HUES6 (cell line): ENCODE data around the gene DAB1.

Experiments
- H3K27ac ChIP-seq: 2 replicates; pipeline ENCODE4 v1.7.0; 2013; ENCODE audit warnings: low read depth, mild to moderate bottlenecking, low read length, inconsistent platforms
- H3K27me3 ChIP-seq: 2 replicates; pipeline ENCODE4 v1.6.1; 2013; ENCODE audit warnings: low read length; ENCODE audit not compliant: control insufficient read depth, insufficient read depth
- H3K36me3 ChIP-seq: 2 replicates; pipeline ENCODE4 v1.6.1; 2013; ENCODE audit warnings: low read length; ENCODE audit not compliant: control insufficient read depth, insufficient read depth
- H3K4me1 ChIP-seq: 2 replicates; pipeline ENCODE4 v1.6.1; 2013; ENCODE audit warnings: low read length; ENCODE audit not compliant: control insufficient read depth, insufficient read depth
- H3K4me3 ChIP-seq: 2 replicates; pipeline ENCODE4 v1.5.1; 2013; ENCODE audit warnings: low read depth, low read length
- H3K9ac ChIP-seq: one replicate; pipeline ENCODE4 v1.6.1; 2013; ENCODE audit warnings: mild to moderate bottlenecking, low read length
- H3K9me3 ChIP-seq: 2 replicates; pipeline ENCODE4 v1.6.1; 2013; ENCODE audit warnings: low read depth, low read length; ENCODE audit not compliant: control insufficient read depth, insufficient read depth

The DAB1 gene

DNA sequence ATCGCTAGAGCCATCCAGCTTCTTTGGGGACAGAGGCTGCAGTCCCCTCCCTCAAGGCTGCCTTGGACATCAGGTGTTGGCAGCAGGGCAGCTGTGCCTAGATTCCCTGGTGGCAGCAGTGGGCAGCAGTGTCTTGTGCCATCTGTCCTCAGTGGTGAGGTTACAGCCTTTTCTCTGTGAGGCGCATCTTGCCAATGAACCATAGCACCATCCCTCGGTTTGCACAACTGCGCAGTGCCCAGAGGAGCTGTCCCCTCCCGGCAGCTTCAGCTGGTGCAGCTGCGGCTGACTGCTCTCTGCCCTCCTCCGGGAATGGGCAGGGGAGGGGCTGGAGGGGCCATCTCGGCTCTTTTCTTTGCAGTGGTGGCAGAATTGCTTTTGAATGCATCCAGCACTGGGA is 399.0 kb downstream of the DAB1 start:
- H3K36me3 ChIP-seq, result no peaks in the 10 kb centered on the region
- no peaks in the 10 kb centered on the region; the same call in 1 of the 2 replicates for H3K4me1 ChIP-seq
- no peaks in the 10 kb centered on the region for H3K27me3 ChIP-seq
- H3K27ac ChIP-seq, result no peak overlapping the region
- peaks cover 17% of the 10 kb centered on the region for H3K9me3 ChIP-seq
- H3K9ac ChIP-seq, result no peak overlapping the region
- H3K4me3 ChIP-seq, result no peak overlapping the region

DNA sequence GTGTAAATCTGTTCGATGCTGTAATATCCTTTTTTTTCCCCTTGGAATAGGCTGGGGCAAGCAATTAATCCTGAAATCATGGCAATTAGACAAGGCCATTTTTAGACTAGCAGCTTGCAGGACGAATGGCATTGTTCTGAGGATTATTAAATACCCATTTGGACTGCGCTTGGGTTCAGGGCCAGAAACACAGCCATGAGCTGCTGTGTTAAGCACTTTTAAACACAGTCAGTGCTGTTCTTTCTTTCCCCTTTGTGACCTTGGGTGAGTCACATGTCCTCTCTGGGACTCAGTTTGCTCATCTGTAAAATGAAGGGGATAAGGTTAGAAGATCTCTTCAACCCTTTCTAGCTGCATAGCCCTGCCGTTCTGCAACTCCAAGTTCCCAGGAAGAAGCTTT is 399.4 kb downstream of the DAB1 start:
- no peak overlapping the region for H3K9ac ChIP-seq
- H3K27ac ChIP-seq, result no peak overlapping the region
- no peaks in the 10 kb centered on the region; the same call in 1 of the 2 replicates for H3K4me1 ChIP-seq
- H3K27me3 ChIP-seq, result no peaks in the 10 kb centered on the region
- H3K9me3 ChIP-seq, result peaks cover 15% of the 10 kb centered on the region
- no peaks in the 10 kb centered on the region for H3K36me3 ChIP-seq
- no peak overlapping the region for H3K4me3 ChIP-seq

DNA sequence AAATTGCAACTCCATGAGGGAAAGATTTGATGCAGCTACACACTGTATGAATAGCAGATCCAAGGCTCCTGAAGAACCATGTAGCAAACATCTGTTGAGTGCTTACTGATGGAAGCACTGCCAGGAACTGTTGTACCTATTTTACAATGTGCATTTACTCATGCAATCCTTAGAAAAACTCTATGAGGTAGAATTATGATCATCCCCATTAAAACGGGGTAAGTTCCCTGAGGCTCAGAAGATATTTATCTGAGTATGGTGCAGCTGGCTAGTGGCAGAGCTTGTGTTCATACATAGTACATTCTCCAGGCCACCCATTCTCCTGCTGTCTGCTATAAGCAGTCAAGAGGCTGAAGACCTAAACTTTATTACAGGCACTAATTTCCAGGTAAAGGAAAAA is 403.6 kb downstream of the DAB1 start:
- Histone ChIP-seq H3K4me1 (peaks cover 5% of the 10 kb centered on the region), H3K4me3 (no peak overlapping the region), H3K9me3 (no peaks in the 10 kb centered on the region), H3K9ac (no peak overlapping the region), H3K27me3 (no peaks in the 10 kb centered on the region), H3K36me3 (no peaks in the 10 kb centered on the region), H3K27ac (no peak overlapping the region)

DNA sequence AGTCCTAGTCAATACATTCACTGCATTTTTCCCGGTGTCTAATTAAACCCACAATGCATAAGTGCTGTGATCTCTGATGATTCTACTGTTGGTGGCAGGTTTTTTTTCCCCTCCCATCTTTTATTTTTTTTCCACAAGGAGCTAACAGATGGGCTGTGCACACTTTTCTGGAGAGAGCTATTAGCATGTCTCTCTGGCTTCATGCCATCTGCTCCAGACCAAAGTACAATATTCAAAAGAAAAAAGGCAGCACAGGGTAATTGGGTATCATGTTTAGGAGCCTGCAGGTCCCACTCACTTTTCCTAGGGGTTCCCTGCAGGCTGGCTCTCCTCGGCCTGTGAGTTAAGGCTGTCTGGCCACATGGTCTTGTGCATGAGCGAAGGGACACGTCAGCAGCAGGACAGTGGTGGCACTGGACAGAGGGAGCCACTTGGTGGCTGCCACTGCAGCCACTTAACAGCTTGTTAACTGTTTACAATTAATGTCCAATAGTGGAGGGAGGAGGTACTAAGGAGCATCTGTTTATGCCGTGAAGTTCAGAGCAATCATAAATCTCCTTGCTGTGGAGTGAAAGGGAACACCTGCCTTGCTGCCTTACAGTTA is 404.5 kb downstream of the DAB1 start:
- Histone ChIP-seq H3K27ac (no peak overlapping the region), H3K27me3 (no peaks in the 10 kb centered on the region), H3K4me1 (peaks cover 5% of the 10 kb centered on the region; the same call in 1 of the 2 replicates), H3K9me3 (no peaks in the 10 kb centered on the region), H3K36me3 (no peaks in the 10 kb centered on the region), H3K9ac (no peak overlapping the region), H3K4me3 (no peak overlapping the region)

DNA sequence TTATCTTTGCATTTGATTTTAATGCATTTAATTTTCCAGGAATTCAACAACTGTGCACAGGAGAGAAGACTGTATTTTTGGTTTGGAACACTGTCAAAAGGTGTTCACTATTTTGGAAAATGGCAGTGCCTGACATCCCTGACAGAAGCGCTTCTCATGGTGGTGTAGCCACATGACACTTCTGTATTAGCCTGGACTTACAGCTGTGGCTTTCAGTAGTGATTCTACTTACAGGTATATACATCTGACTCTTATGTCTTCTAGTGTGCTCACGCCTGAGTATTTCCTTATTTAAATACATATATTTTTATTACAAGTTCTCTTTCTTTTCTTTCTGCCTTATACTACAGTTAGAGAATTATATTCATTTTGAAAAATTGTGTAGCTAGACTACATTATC is 405.7 kb downstream of the DAB1 start:
- no peaks in the 10 kb centered on the region for H3K36me3 ChIP-seq
- H3K4me1 ChIP-seq, result peaks cover 5% of the 10 kb centered on the region; the same call in 1 of the 2 replicates
- H3K9me3 ChIP-seq, result no peaks in the 10 kb centered on the region

DNA sequence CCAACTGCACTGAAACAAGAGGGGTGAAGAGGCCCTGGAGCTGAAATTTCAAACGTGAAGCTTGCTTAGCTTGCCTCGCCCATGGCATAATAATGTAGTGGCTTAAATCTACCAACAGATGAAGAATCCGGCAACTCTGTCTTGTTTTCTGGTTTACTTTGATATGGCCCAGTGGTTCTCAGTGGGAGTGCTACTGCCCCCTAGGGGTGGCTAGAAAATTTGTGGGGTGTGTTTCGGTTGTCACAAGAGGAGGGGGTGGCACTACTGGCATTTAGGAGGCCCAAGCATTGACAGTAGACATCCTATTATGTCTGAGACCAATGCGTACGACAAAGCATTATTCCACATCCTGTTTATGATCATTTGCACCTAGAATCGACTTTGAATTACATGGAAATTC is 406.1 kb downstream of the DAB1 start:
- Histone ChIP-seq H3K36me3 (no peaks in the 10 kb centered on the region), H3K9ac (no peak overlapping the region), H3K27ac (no peak overlapping the region), H3K4me1 (peaks cover 5% of the 10 kb centered on the region; the same call in 1 of the 2 replicates), H3K27me3 (no peaks in the 10 kb centered on the region), H3K9me3 (no peaks in the 10 kb centered on the region), H3K4me3 (no peak overlapping the region)

More for the DNA sequence above, 405.7 kb downstream of the DAB1 start:
- H3K4me3 ChIP-seq, result no peak overlapping the region
- no peak overlapping the region for H3K9ac ChIP-seq
- H3K27ac ChIP-seq, result no peak overlapping the region
- H3K27me3 ChIP-seq, result no peaks in the 10 kb centered on the region

DNA sequence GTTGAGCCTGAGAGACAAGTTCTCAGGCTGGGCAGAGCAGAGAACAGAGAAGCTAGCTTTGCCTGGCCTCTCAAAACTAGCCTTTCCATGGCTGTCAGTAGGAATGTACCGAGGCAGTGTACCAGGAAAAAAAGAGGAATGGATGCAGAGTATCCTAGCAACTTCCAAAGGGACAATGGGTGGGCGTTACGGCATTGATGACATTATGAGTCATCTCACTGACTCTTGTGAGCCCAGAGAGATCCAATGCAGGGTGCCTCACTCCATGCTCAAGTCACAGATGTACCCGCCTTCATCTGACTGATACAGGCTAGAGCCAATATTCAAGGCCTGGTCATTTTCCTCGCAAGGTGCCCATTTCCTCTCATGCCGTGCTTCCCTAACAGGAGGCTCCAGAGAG is 406.7 kb downstream of the DAB1 start:
- H3K4me1 ChIP-seq, result peaks cover 5% of the 10 kb centered on the region; the same call in 1 of the 2 replicates
- H3K9ac ChIP-seq, result no peak overlapping the region
- no peaks in the 10 kb centered on the region for H3K36me3 ChIP-seq
- no peak overlapping the region for H3K27ac ChIP-seq
- no peaks in the 10 kb centered on the region for H3K27me3 ChIP-seq
- H3K4me3 ChIP-seq, result no peak overlapping the region
- no peaks in the 10 kb centered on the region for H3K9me3 ChIP-seq

DNA sequence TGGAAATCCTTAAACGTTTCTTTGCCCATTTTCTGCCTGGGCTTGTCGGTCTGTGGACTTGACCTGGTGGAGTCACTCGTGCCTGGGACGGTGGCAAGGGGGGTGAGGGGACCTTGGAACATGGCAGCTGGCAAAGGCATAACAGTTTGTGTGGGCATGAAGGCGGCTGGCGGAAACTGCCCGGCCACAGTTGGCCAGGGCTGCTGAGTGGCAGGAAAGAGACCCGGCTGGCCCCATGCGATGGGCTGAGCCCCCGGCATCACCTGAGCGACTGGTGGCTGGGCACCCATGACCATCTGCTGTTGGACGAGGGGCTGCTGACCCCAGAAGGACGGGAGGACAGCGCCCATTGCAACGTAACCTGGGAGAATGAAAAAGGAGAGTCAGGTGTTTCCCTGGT is 408.8 kb downstream of the DAB1 start:
- Histone ChIP-seq H3K4me1 (peaks cover 5% of the 10 kb centered on the region; the same call in 1 of the 2 replicates), H3K4me3 (no peak overlapping the region), H3K9me3 (no peaks in the 10 kb centered on the region), H3K27me3 (no peaks in the 10 kb centered on the region), H3K36me3 (0 out of 2 replicates have a peak, but pooled peaks cover 2% of the 10 kb centered on the region), H3K9ac (no peak overlapping the region), H3K27ac (no peak overlapping the region)

DNA sequence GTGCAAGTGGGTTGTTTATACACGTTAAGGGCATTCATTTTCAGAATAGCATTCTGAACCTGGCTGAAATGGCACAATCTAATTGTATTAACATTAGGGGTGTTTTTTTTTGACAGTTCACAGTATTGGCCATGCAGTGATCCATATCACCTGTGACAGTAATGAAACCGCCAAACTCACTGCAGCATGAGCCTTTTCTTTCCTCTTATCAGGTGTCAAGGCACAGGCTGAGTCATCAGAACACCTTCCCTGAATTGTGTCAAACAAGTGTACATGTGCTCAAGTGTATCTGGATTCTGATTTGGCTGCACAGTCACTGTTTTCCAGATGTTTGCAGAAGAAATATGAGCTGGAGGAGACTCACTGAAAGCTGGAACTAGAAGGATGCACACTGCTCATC is 410.3 kb downstream of the DAB1 start:
- no peaks in the 10 kb centered on the region for H3K9me3 ChIP-seq
- H3K4me1 ChIP-seq, result peaks cover 5% of the 10 kb centered on the region; the same call in 1 of the 2 replicates
- 0 out of 2 replicates have a peak, but pooled peaks cover 3% of the 10 kb centered on the region for H3K36me3 ChIP-seq
- no peak overlapping the region for H3K27ac ChIP-seq
- no peaks in the 10 kb centered on the region for H3K27me3 ChIP-seq
- no peak overlapping the region for H3K9ac ChIP-seq
- H3K4me3 ChIP-seq, result no peak overlapping the region

DNA sequence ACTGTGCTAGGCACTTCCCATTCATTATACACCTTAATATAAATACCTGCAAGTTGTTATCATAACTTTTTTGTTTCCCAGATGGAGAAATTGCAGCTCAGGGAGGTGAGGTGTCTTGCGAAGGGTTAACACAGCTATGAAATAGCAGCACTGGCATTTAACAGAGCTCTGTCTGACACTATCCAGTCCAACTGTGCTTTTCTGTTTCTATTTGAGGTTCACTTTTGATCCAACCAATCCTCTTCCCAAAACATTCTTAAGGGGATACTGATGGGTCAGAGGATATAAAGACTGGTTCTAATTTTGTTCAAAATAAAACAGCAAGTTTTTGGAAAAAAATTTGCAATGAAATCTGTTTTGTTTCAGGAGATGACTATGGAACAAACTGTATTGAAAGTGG is 411.5 kb downstream of the DAB1 start:
- Histone ChIP-seq H3K36me3 (0 out of 2 replicates have a peak, but pooled peaks cover 3% of the 10 kb centered on the region), H3K9me3 (no peaks in the 10 kb centered on the region), H3K27me3 (no peaks in the 10 kb centered on the region), H3K9ac (no peak overlapping the region), H3K27ac (no peak overlapping the region), H3K4me1 (peaks cover 2% of the 10 kb centered on the region; the same call in 1 of the 2 replicates), H3K4me3 (no peak overlapping the region)

DNA sequence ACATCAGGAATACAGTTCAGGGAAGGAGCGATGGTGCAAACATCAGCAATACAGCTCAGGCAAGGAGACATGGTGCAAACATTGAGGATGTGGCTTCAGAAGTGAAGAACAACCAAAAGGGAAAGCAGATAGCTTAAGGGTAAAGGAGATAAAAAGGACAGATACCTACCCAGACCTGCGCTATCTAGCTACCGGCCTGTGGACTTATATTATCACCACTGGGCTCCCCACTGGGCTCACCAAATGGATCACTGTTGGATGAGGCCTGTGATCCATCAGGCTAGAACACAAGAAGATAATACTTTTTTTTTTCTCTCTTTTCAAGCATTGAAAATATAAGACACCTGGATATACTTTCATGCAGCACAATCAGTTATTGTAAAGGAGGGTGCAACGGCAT is 413.3 kb downstream of the DAB1 start:
- no peaks in the 10 kb centered on the region for H3K9me3 ChIP-seq
- H3K27me3 ChIP-seq, result no peaks in the 10 kb centered on the region
- no peaks in the 10 kb centered on the region for H3K4me1 ChIP-seq
- H3K4me3 ChIP-seq, result no peak overlapping the region
- no peak overlapping the region for H3K9ac ChIP-seq
- no peak overlapping the region for H3K27ac ChIP-seq
- 0 out of 2 replicates have a peak, but pooled peaks cover 3% of the 10 kb centered on the region for H3K36me3 ChIP-seq
